ENCODE data around the gene PTTG2. TPM values are rescaled to one million over a fixed set of nuclear protein-coding genes. Genes with fewer than 3 reads are reported as not detected.

The PTTG2 gene
- total and polyA plus RNA-seq, 2 of the 4 experiments (the other 2 are of a cell fraction), result not detected

- H2AK9ac ChIP-seq (replicated peaks; ENCODE audit: low read depth, low read length, poor library complexity), result no peak overlapping the region
- H3K56ac ChIP-seq (ENCODE audit: extremely low read depth, insufficient read depth, low read length), result no peak overlapping the region
- no peaks in the 10 kb centered on the region for H3K36me3 ChIP-seq (ENCODE audit: control insufficient read depth, insufficient read depth, low read length)
- H3K27ac ChIP-seq (ENCODE audit: insufficient read depth, low read length), result no peak overlapping the region
- no peak overlapping the region for H3K9ac ChIP-seq (ENCODE audit: low read depth, low read length)
- no peak overlapping the region for H2AK5ac ChIP-seq (ENCODE audit: low read depth, low read length)
- H2BK15ac ChIP-seq (ENCODE audit: low read depth, low read length), result no peak overlapping the region
- no peak overlapping the region for H2BK120ac ChIP-seq (ENCODE audit: low read depth, low read length)
- H3K9me1 ChIP-seq (ENCODE audit: insufficient read depth, low read length), result peaks cover 3% of the 10 kb centered on the region; the same call in 1 of the 2 replicates
- ATAC-seq (ENCODE audit: low read depth) (no peak), DNase-seq (no peak)
- no peaks in the 10 kb centered on the region for H3K4me1 ChIP-seq (ENCODE audit: control insufficient read depth, insufficient read depth, low read length)
- no peak overlapping the region for H2AFZ ChIP-seq (replicated peaks; ENCODE audit: low read length, poor library complexity)
- no peak overlapping the region for H3K18ac ChIP-seq (ENCODE audit: low read depth, low read length)
- H3K79me1 ChIP-seq (ENCODE audit: low read depth in 1 of 2, low read length in 2 of 2), result no peaks in the 10 kb centered on the region
- no peak overlapping the region for H3K14ac ChIP-seq (replicated peaks; ENCODE audit: low read depth, low read length)
- no TSS peak for BruUV-seq (replicated peaks)
- in situ Hi-C loops (cut with MboI; ENCODE audit: low sequenced_read_pairs), result no loop called here
- peaks cover 29% of the 10 kb centered on the region for H3K27me3 ChIP-seq (ENCODE audit: control insufficient read depth, insufficient read depth, low read length)
- H4K91ac ChIP-seq (ENCODE audit: insufficient read depth, low read depth, low read length), result no peak overlapping the region
- WGBS, 2 experiments (ENCODE audit: extremely low coverage in 2 of 2, insufficient read length in 1 of 2), result no CpG with 5 or more reads among the region's 4 CpGs
- CTCF ChIA-PET, result no interaction called here
- H4K20me1 ChIP-seq (ENCODE audit: insufficient read depth, low read length), result no peaks in the 10 kb centered on the region
- no peak overlapping the region for H4K5ac ChIP-seq (ENCODE audit: low read depth, low read length)
- no peak overlapping the region for H3K4me2 ChIP-seq (ENCODE audit: low read depth, low read length)
- TF ChIP-seq CHD1 (IDR thresholded peaks at IDR 0.05; ENCODE audit: low read depth, low read length) (no peak), MXI1 (IDR thresholded peaks at IDR 0.05; ENCODE audit: borderline replicate concordance, low read depth, low read length) (no peak), RCOR1 (IDR thresholded peaks at IDR 0.05; ENCODE audit: insufficient replicate concordance, low read length) (no peak), CTCF (conservative IDR thresholded peaks at IDR 0.05; ENCODE audit: low read depth, low read length) (no peak), ELK1 (IDR thresholded peaks at IDR 0.05; ENCODE audit: borderline replicate concordance, low read depth, low read length) (no peak)
- no peak overlapping the region for H2BK5ac ChIP-seq (ENCODE audit: low read depth, low read length, poor library complexity, severe bottlenecking)
- H3K4ac ChIP-seq (ENCODE audit: low read depth, low read length), result no peak overlapping the region
- H4K8ac ChIP-seq (ENCODE audit: low read depth in 2 of 2, low read length in 2 of 2), result no peak overlapping the region
- no peak overlapping the region for H3K4me3 ChIP-seq (ENCODE audit: insufficient read depth, low read depth, low read length)
- POLR2A ChIA-PET (ENCODE audit: unreplicated experiment), result no interaction called here
- no peak overlapping the region for H2BK20ac ChIP-seq (ENCODE audit: low read depth, low read length)
- intact Hi-C loops (cut with micrococcal nuclease), result no loop called here
- H3K23ac ChIP-seq (ENCODE audit: low read depth, low read length), result no peak overlapping the region
- dilution Hi-C loops (cut with HindIII; ENCODE audit: low sequenced_read_pairs, unreplicated experiment), result no loop called here
- no peaks in the 10 kb centered on the region for H3K9me3 ChIP-seq (ENCODE audit: control insufficient read depth, insufficient read depth, low read length)
Observed at GRCh38 chr4:37948542-37948941, 11.7 kb upstream of the PTTG2 start.
